GM18951 (cell line): ENCODE results near the gene GSTA3.
"Not testable (repeated sequence)": the region's sequence is repeated elsewhere in the genome, so short reads cannot be mapped to it uniquely, and the experiment has no call there.

ENCODE experiments used
- POLR2A ChIP-seq: IDR thresholded peaks from 4 replicates; pipeline ENCODE4 v1.6.1; 2011; ENCODE audit warnings: mild to moderate bottlenecking; ENCODE audit not compliant: insufficient read length, insufficient read depth; ENCODE audit errors: extremely low read depth
- in situ Hi-C: fragments of 300-500 bp; cut with MboI; formaldehyde crosslinking; loops from one replicate; pipeline ENCODE4 v1.12.0; 2022; ENCODE audit warnings: low sequenced_read_pairs, mixed read lengths, inconsistent platforms; ENCODE audit not compliant: unreplicated experiment

The GSTA3 gene

GRCh38 chr6:52909531-52909930, at the start of gene GSTA3:
Gene GSTA3 (minus strand): TSS chr6:52909698. CDS start chr6:52905834, 3,864 bp downstream.
- TF ChIP-seq POLR2A, result no peak
- in situ Hi-C loops, result no loop called here

DNA sequence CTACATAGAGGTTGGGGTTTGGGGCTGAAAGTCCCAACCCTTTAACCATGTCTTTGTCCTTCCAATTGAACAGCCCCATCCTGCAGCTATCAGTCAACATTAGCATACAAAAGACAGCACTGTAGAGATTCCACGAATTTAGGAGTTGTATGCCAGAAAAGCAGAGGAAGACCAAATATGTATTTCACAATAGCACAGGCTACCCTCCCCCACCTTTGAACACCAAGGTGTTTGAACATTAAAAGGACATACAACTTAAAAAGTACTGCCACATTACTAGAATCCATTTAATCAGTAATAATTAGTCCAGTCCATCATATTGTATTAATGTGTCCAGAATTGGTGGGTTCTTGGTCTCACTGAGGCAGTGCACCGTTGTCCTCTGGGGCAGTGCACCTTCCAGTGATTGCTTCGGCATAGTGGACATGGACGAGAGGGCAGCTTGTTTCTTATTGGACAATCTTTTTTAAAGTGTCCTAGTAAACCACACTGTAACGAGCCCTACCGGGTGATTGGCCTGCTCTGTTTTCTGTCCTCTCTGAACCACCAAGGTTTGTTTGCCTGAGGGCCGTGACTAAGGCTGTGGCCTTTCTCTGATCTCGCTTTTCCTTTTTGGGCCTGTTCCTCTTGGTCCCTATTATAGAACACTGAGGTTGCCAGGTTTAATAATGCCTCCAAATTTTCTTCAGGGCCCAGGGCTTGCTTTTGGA, 49.2 kb upstream of the GSTA3 start:
- in situ Hi-C loops, result no loop called here
- TF ChIP-seq POLR2A, result no peak

DNA sequence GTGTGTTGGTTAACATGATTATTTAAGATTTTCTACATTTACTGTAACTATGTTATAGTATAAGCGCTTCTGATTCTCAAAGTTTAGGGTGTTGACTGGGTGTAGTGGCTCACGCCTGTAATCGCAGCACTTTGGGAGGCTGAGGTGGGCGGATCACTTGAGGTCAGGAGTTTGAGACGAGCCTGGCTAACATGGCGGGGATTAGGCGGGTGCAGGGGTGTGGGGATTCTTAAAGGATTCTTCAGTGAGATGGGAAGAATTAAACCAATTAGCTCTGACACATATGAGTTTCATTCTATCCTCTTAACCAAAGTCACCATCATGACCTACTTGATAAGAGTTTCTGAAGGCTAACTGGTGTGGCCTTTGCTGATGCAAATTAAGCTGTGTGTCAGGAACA, 46.4 kb upstream of the GSTA3 start:
- no peak for TF ChIP-seq POLR2A
- in situ Hi-C loops, result no loop called here

DNA sequence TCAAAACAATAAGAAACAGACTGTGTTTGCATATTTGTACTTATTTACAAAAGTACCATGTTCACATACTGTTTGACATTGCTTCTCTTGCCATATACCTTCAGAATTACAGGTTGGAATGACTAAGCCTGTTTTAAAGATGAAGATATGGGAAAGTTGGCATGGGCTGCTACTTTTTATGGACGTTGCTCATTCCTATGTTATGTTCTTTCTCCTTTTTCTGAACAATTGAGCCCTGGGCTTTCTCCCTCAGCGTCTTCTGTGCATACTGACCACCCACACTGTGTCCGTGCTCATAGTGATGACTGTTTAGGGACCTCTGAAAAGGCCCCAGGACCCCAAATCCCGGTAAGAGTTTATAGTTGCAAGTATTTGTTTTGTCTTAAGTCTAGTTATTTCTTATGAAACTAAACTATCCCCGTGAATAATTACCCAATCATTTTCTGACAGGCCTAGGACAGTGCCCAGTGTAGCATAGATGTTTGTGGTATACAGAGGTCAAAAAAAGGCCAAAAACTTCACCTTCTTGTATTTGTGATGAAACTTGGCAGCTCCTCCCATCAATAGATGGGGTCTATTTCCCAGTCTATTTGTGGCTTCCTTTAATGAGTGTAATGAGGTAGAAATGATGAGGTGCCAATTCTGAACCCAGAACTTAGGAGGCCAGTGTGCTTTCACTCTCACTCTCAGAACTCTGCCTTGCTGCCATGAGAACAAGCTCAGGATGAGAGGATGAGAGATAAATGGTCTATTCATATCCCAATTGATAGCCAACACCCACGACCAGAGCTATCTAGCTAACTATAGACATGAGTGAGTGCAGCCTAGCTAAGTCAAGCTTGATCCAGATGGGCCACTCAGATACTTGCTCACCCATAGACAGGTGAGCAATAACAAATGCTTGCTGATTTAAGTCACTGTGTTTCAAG, 44.7 kb upstream of the GSTA3 start:
- in situ Hi-C loops, result no loop called here
- no peak for TF ChIP-seq POLR2A

DNA sequence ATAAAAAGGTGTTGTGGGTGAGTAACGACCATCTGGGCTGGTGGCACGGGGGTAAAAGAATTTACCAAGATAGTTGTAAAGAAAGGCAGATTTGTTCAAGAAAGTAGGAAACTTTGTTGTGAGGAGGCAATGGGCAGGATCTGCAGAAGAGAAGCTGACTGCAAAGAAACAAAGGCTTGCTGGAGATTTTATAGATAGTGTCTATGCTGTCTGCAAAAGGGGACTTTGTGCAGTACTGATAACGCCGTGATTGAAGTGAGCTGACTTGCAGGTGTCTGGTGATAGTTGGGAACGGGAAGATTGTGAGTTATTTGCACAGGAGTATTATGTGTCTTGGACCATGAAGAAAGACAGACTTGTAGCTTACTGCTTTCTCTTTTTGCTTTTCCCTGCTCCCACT, 36.8 kb upstream of the GSTA3 start:
- no peak for TF ChIP-seq POLR2A
- in situ Hi-C loops, result no loop called here

DNA sequence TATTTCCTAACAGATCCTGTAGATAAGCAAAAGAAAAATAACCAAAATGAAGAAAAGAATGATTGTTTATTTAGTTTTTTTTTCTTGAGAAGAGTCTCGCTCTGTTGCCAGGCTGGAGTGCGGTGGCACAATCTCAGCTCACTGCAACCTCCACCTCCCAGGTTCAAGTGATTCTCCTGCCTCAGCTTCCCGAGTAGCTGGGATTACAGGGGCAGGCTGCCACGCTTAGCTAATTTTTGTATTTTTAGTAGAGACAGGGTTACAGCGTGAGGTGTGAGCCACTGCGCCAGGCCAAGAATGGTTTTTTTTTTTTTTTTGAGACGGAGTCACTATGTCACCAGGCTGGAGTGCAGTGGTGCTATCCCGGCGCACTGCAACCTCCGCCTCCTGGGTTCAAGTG, 33.3 kb upstream of the GSTA3 start:
- in situ Hi-C loops, result not testable (repeated sequence)

- no peak for TF ChIP-seq POLR2A
- in situ Hi-C loops, result no loop called here
These were observed 32.7 kb upstream of the GSTA3 start for GRCh38 chr6:52942221-52942620.

- in situ Hi-C loops, result no loop called here
- no peak for TF ChIP-seq POLR2A
These were observed 28.4 kb upstream of the GSTA3 start for GRCh38 chr6:52937908-52938307.

GRCh38 chr6:52933778-52934177, 24.3 kb upstream of the GSTA3 start:
- no peak for TF ChIP-seq POLR2A
- in situ Hi-C loops, result no loop called here

- in situ Hi-C loops, result no loop called here
- TF ChIP-seq POLR2A, result no peak
These were observed 21.9 kb upstream of the GSTA3 start for GRCh38 chr6:52931351-52931750.

- in situ Hi-C loops, result no loop called here
- no peak for TF ChIP-seq POLR2A
These were observed 20.0 kb upstream of the GSTA3 start for GRCh38 chr6:52929321-52930164.

DNA sequence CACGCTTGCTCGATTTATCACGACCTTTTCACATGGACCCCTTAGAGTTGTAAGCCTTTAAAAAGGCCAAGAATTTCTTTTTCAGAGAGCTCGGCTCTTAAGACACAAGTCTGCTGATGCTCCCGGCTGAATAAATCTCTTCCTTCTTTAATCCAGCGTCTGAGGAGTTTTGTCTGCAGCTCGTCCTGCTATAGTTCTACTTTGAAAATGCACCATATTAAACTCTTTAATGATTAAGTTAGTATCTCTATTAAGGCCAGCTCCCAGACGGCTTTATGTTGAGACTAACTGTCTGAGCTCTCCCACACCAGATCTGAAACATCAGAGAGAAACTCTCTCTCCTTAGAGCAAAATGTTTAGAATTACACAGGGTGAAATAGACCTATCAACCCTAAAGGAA, 18.0 kb upstream of the GSTA3 start:
- in situ Hi-C loops, result no loop called here
- TF ChIP-seq POLR2A, result no peak

DNA sequence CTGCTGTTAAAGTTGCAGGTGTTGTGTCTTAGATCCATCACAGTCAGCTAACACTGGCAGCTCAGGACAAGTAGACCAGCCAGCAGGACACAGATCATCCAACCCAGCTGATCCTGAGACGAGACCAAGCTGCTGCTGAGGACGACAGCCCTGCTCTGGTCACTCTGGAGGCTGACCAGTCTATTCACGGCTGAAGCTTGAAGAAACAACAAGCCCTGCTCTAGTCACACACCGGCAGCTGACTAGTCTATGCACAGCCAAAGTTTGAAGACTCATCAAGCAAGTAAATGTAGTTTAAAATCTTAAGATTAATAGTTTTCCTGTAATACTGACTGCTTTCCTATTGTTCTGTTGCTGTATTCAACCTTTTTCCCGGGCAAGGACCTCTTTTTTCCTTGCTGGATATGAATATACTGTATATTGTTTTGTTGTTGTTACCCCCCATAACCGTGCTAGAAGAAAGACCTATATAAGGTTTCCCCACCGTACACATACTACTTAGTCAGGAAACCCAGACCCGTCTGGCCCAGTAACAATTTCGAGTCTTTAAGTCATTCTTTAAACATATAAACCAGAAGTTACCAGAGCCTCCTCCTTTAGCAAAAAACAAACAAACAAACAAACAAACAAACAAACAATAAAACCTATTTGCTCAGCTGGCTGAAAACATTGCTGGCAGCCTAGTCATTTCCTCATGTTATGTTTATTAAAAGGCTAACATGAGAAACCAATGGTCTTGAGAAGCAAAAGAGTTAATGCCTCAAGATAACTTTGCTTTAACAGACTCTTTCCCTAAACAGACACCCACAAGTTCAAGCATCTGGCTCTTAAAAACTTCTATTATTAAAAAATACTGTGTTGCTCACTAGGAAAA, 16.7 kb upstream of the GSTA3 start:
- TF ChIP-seq POLR2A, result no peak
- in situ Hi-C loops, result no loop called here

DNA sequence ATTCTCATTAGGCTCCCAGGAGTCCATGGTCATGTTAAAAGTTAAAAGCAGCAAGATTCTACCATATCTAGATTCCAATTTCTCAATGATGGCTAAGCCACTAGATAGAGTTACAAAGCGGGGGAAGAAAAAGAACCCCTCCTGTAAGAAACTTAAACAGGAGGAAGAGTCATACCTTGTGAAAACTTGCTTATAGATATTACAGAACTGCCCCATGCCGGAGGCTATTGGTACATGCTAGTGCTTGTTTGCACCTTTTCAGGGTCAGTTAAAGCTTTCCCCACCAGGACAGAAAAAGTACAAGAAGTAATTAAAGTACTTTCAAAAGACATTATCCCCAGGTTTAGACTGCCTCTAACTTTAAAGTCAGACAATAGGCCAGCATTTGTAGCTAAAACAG, 15.5 kb upstream of the GSTA3 start:
- no peak for TF ChIP-seq POLR2A
- in situ Hi-C loops, result no loop called here

- in situ Hi-C loops, result not testable (repeated sequence)
These were observed 14.2 kb upstream of the GSTA3 start for GRCh38 chr6:52923689-52924088.
